ENCODE data around the gene CELSR1.

The CELSR1 gene

GRCh38 chr22:46453829-46454503 lies 83.5 kb downstream of the CELSR1 start:
- Histone ChIP-seq H2AFZ (ENCODE audit: low read depth, low read length) (no peak overlapping the region), H3K9me3 (ENCODE audit: low read length) (no peaks in the 10 kb centered on the region), H3K4me1 (ENCODE audit: insufficient read depth, low read length) (peaks cover 17% of the 10 kb centered on the region)

GRCh38 chr22:46453006-46453828 lies 84.2 kb downstream of the CELSR1 start:
- Histone ChIP-seq H3K9me3 (ENCODE audit: low read length) (no peaks in the 10 kb centered on the region), H3K27me3 (ENCODE audit: insufficient read depth, low read length) (no peaks in the 10 kb centered on the region), H3K4me3 (ENCODE audit: low read length) (no peak overlapping the region), H3K36me3 (ENCODE audit: insufficient read depth, low read length) (no peaks in the 10 kb centered on the region), H3K4me1 (ENCODE audit: insufficient read depth, low read length) (peaks cover 17% of the 10 kb centered on the region), H2AFZ (ENCODE audit: low read depth, low read length) (no peak overlapping the region)

More at GRCh38 chr22:46453829-46454503, 83.5 kb downstream of the CELSR1 start:
- H3K4me3 ChIP-seq (ENCODE audit: low read length) = no peak overlapping the region
- no peaks in the 10 kb centered on the region for H3K36me3 ChIP-seq (ENCODE audit: insufficient read depth, low read length)
- no peaks in the 10 kb centered on the region for H3K27me3 ChIP-seq (ENCODE audit: insufficient read depth, low read length)

GRCh38 chr22:46452195-46453005 lies 85.0 kb downstream of the CELSR1 start:
- no peak overlapping the region for H2AFZ ChIP-seq (ENCODE audit: low read depth, low read length)
- H3K4me1 ChIP-seq (ENCODE audit: insufficient read depth, low read length) = peaks cover 17% of the 10 kb centered on the region
- no peaks in the 10 kb centered on the region for H3K27me3 ChIP-seq (ENCODE audit: insufficient read depth, low read length)
- H3K4me3 ChIP-seq (ENCODE audit: low read length) = no peak overlapping the region
- no peaks in the 10 kb centered on the region for H3K36me3 ChIP-seq (ENCODE audit: insufficient read depth, low read length)
- H3K9me3 ChIP-seq (ENCODE audit: low read length) = no peaks in the 10 kb centered on the region

GRCh38 chr22:46451741-46452140 lies 85.7 kb downstream of the CELSR1 start:
- Histone ChIP-seq H3K4me3 (ENCODE audit: low read length) (no peak overlapping the region), H3K4me1 (ENCODE audit: insufficient read depth, low read length) (peaks cover 17% of the 10 kb centered on the region), H3K27me3 (ENCODE audit: insufficient read depth, low read length) (no peaks in the 10 kb centered on the region)

GRCh38 chr22:46450931-46451561 lies 86.4 kb downstream of the CELSR1 start:
- H3K27me3 ChIP-seq (ENCODE audit: insufficient read depth, low read length) = no peaks in the 10 kb centered on the region

More at GRCh38 chr22:46451741-46452140, 85.7 kb downstream of the CELSR1 start:
- no peaks in the 10 kb centered on the region for H3K9me3 ChIP-seq (ENCODE audit: low read length)
- no peak overlapping the region for H2AFZ ChIP-seq (ENCODE audit: low read depth, low read length)
- no peaks in the 10 kb centered on the region for H3K36me3 ChIP-seq (ENCODE audit: insufficient read depth, low read length)

GRCh38 chr22:46449974-46450745 lies 87.3 kb downstream of the CELSR1 start:
- Histone ChIP-seq H3K9me3 (ENCODE audit: low read length) (no peaks in the 10 kb centered on the region), H3K27me3 (ENCODE audit: insufficient read depth, low read length) (no peaks in the 10 kb centered on the region)

More at GRCh38 chr22:46450931-46451561, 86.4 kb downstream of the CELSR1 start:
- Histone ChIP-seq H3K4me1 (ENCODE audit: insufficient read depth, low read length) (peaks cover 18% of the 10 kb centered on the region), H3K9me3 (ENCODE audit: low read length) (no peaks in the 10 kb centered on the region), H2AFZ (ENCODE audit: low read depth, low read length) (no peak overlapping the region), H3K4me3 (ENCODE audit: low read length) (no peak overlapping the region), H3K36me3 (ENCODE audit: insufficient read depth, low read length) (no peaks in the 10 kb centered on the region)

GRCh38 chr22:46449116-46449691 lies 88.2 kb downstream of the CELSR1 start:
- no peaks in the 10 kb centered on the region for H3K36me3 ChIP-seq (ENCODE audit: insufficient read depth, low read length)
- H3K27me3 ChIP-seq (ENCODE audit: insufficient read depth, low read length) = no peaks in the 10 kb centered on the region
- no peak overlapping the region for H2AFZ ChIP-seq (ENCODE audit: low read depth, low read length)
- peaks cover 16% of the 10 kb centered on the region for H3K4me1 ChIP-seq (ENCODE audit: insufficient read depth, low read length)
- H3K4me3 ChIP-seq (ENCODE audit: low read length) = no peak overlapping the region
- no peaks in the 10 kb centered on the region for H3K9me3 ChIP-seq (ENCODE audit: low read length)

More at GRCh38 chr22:46449974-46450745, 87.3 kb downstream of the CELSR1 start:
- Histone ChIP-seq H2AFZ (ENCODE audit: low read depth, low read length) (no peak overlapping the region), H3K36me3 (ENCODE audit: insufficient read depth, low read length) (no peaks in the 10 kb centered on the region), H3K4me3 (ENCODE audit: low read length) (no peak overlapping the region), H3K4me1 (ENCODE audit: insufficient read depth, low read length) (peaks cover 19% of the 10 kb centered on the region)

- H3K27me3 ChIP-seq (ENCODE audit: insufficient read depth, low read length) = no peaks in the 10 kb centered on the region
- H3K36me3 ChIP-seq (ENCODE audit: insufficient read depth, low read length) = no peaks in the 10 kb centered on the region
- peaks cover 12% of the 10 kb centered on the region for H3K4me1 ChIP-seq (ENCODE audit: insufficient read depth, low read length)
- no peak overlapping the region for H2AFZ ChIP-seq (ENCODE audit: low read depth, low read length)
- H3K9me3 ChIP-seq (ENCODE audit: low read length) = no peaks in the 10 kb centered on the region
- no peak overlapping the region for H3K4me3 ChIP-seq (ENCODE audit: low read length)
These were observed 89.1 kb downstream of the CELSR1 start for GRCh38 chr22:46448333-46448732.

GRCh38 chr22:46447906-46448305 lies 89.5 kb downstream of the CELSR1 start:
- Histone ChIP-seq H2AFZ (ENCODE audit: low read depth, low read length) (no peak overlapping the region), H3K27me3 (ENCODE audit: insufficient read depth, low read length) (no peaks in the 10 kb centered on the region), H3K36me3 (ENCODE audit: insufficient read depth, low read length) (no peaks in the 10 kb centered on the region), H3K9me3 (ENCODE audit: low read length) (no peaks in the 10 kb centered on the region), H3K4me3 (ENCODE audit: low read length) (no peak overlapping the region), H3K4me1 (ENCODE audit: insufficient read depth, low read length) (peaks cover 8% of the 10 kb centered on the region)

- Histone ChIP-seq H3K36me3 (ENCODE audit: insufficient read depth, low read length) (no peaks in the 10 kb centered on the region), H3K4me1 (ENCODE audit: insufficient read depth, low read length) (peaks cover 8% of the 10 kb centered on the region), H3K4me3 (ENCODE audit: low read length) (no peak overlapping the region), H2AFZ (ENCODE audit: low read depth, low read length) (no peak overlapping the region), H3K9me3 (ENCODE audit: low read length) (no peaks in the 10 kb centered on the region), H3K27me3 (ENCODE audit: insufficient read depth, low read length) (no peaks in the 10 kb centered on the region)
These were observed 90.6 kb downstream of the CELSR1 start for GRCh38 chr22:46446799-46447198.

GRCh38 chr22:46445771-46446420 lies 91.5 kb downstream of the CELSR1 start:
- no peak overlapping the region for H2AFZ ChIP-seq (ENCODE audit: low read depth, low read length)
- H3K9me3 ChIP-seq (ENCODE audit: low read length) = no peaks in the 10 kb centered on the region
- no peaks in the 10 kb centered on the region for H3K36me3 ChIP-seq (ENCODE audit: insufficient read depth, low read length)
- H3K4me1 ChIP-seq (ENCODE audit: insufficient read depth, low read length) = peaks cover 8% of the 10 kb centered on the region
- no peak overlapping the region for H3K4me3 ChIP-seq (ENCODE audit: low read length)
- H3K27me3 ChIP-seq (ENCODE audit: insufficient read depth, low read length) = no peaks in the 10 kb centered on the region

All from neuron (in vitro differentiated cells).